Ovary (tissue), 9 donors: ENCODE results near the gene PCDHB2. TPM values are rescaled to one million over a fixed set of nuclear protein-coding genes. Genes with fewer than 3 reads are reported as not detected.
"Not testable (repeated sequence)": the region's sequence is repeated elsewhere in the genome, so short reads cannot be mapped to it uniquely, and the experiment has no call there.

Experiments
- DNase-seq, 5 donors: peaks; one replicate each; pipeline ENCODE4 v3.0.0-alpha.2; 2019 to 2020
- H3K27ac ChIP-seq, 2 donors: fragments of 200-600 bp; one replicate each; pipeline versions ENCODE4 v1.5.1 to v1.8.0; 2019 to 2022
- H3K27me3 ChIP-seq: fragments of 200-600 bp; one replicate; pipeline ENCODE4 v1.8.0; 2022
- H3K36me3 ChIP-seq: fragments of 200-600 bp; sonication (generic); one replicate; pipeline ENCODE4 v1.5.1; 2019
- H3K4me1 ChIP-seq: one replicate; pipeline ENCODE4 v1.8.1; 2013; ENCODE audit warnings: mild to moderate bottlenecking, moderate library complexity; ENCODE audit not compliant: insufficient read depth
- H3K4me3 ChIP-seq: fragments of 200-600 bp; sonication (generic); one replicate; pipeline ENCODE4 v1.5.1; 2017
- H3K9me3 ChIP-seq, 2 donors: fragments of 200-600 bp in 1 of 2; sonication (generic) in 1 of 2; one replicate each; pipeline versions ENCODE4 v1.5.1 to v1.8.1; 2013 to 2019; ENCODE audit warnings: mild to moderate bottlenecking in 1 of 2, moderate library complexity in 1 of 2
- CTCF ChIP-seq, 3 donors: fragments of 450-650 bp in 2 of 3; fragments of 200-600 bp in 1 of 3; IDR thresholded peaks; one replicate each; pipeline versions ENCODE4 v1.5.1 to v1.8.0; 2016 to 2022; ENCODE audit warnings: antibody characterized with exemption in 3 of 3, mild to moderate bottlenecking in 1 of 3
- EP300 ChIP-seq: sonication (generic); formaldehyde crosslinking; IDR thresholded peaks from one replicate; pipeline ENCODE4 v1.6.1; 2017; ENCODE audit warnings: antibody characterized with exemption
- POLR2A ChIP-seq: fragments of 450-650 bp; IDR thresholded peaks from one replicate; pipeline ENCODE4 v1.6.1; 2017; ENCODE audit warnings: antibody characterized with exemption, mild to moderate bottlenecking, moderate library complexity
- WGBS, 3 donors: extraction: QIAGEN DNeasy Blood & Tissue Kit in 1 of 3; methylation state at CpG; one replicate each; pipeline versions ENCODE4 v1.1.5 to v1.1.7; 2013 to 2017; 5-methylcytosine and 5-hydroxymethylcytosine counted together
- intact Hi-C, 4 donors: fragments of 100-400 bp; cut with DNase I; formaldehyde crosslinking; loops; one replicate each; pipeline versions ENCODE4 v1.11.0 to v1.15.1; 2022 to 2023
- polyA plus RNA-seq, 2 donors: library from polyadenylated mRNA; stranded (reverse); fragments of 200-250 nt in 1 of 2; fragments of 350-450 nt in 1 of 2; fragmentation: Illumina TruSeq in 1 of 2; extraction: RNeasy Lipid Tissue Mini Kit (QIAGEN cat#74804) in 1 of 2; gene quantifications; one replicate each; pipeline ENCODE4 v1.2.3, GENCODE V29; 2013 to 2014
- total RNA-seq, 7 donors: library from RNA; depleted of rRNA in 2 of 7; stranded (reverse); fragments of >200 nt in 2 of 7; fragmentation: NEBNext Ultra II Directional in 3 of 7; extraction: Animal tissue kit (Norgen Biotek cat#: 25700) in 3 of 7; gene quantifications; one replicate each; pipeline versions ENCODE4 v1.1.0 to v1.2.4, GENCODE V29; 2016 to 2023
- donor health status: DM: no; HTN: no; CAD: no; lungs with moderate emphysema.
- donor health status: DM: no; HTN: no; CAD: no.
- donor health status: Bipolar disorder and iron deficiency.
- donor health status: DM: yes; HTN: yes; CAD: no.
- donor health status: DM: no; HTN: no; CAD: no.
- donor health status: DM: yes; HTN: yes; CAD: no.

Gene PCDHB2
- total and polyA plus RNA-seq, 9 donors, result 1.7 to 4.0 (median 3.3) TPM

GRCh38 chr5:141082228-141082627 is 12.2 kb upstream of the PCDHB2 start:
- no peaks in the 10 kb centered on the region for H3K36me3 ChIP-seq
- intact Hi-C loops, result no loop called here
- H3K27me3 ChIP-seq, result no peaks in the 10 kb centered on the region
- TF ChIP-seq CTCF (IDR thresholded peaks at IDR 0.05), result no peak
- TF ChIP-seq POLR2A, result no peak
- no peak for TF ChIP-seq EP300
- no peak overlapping the region for H3K27ac ChIP-seq
- no peaks in the 10 kb centered on the region for H3K4me1 ChIP-seq
- H3K4me3 ChIP-seq, result no peak overlapping the region
- H3K9me3 ChIP-seq, result no peaks in the 10 kb centered on the region
- no peak for DNase-seq

- WGBS, 3 donors, result 9 to 12% (median 11%) methylated on average over 21 of the region's 21 CpGs
- Histone ChIP-seq H3K27ac (peak overlapping the region in 1 of 2 donors; percentile 52), H3K36me3 (no peaks in the 10 kb centered on the region), H3K27me3 (no peaks in the 10 kb centered on the region), H3K9me3 (no peaks in the 10 kb centered on the region), H3K4me1 (no peaks in the 10 kb centered on the region), H3K4me3 (peak overlapping the region; percentile 42)
- intact Hi-C loops, result no loop called here
- peak; percentile 44 to 57 (median 45) for DNase-seq
- TF ChIP-seq POLR2A (no peak), CTCF (IDR thresholded peaks at IDR 0.05) (peak in 1 of 3 donors; percentile 9)
Measured at GRCh38 chr5:141084487-141084989, 9.9 kb upstream of the PCDHB2 start.

- H3K4me3 ChIP-seq, result no peak overlapping the region
- WGBS, 3 donors, result 33 to 51% (median 42%) methylated on average over 12 of the region's 12 CpGs
- no peaks in the 10 kb centered on the region for H3K4me1 ChIP-seq
- DNase-seq, result no peak
- H3K36me3 ChIP-seq, result no peaks in the 10 kb centered on the region
- TF ChIP-seq EP300 (no peak), POLR2A (no peak), CTCF (IDR thresholded peaks at IDR 0.05) (no peak)
- H3K9me3 ChIP-seq, result peaks cover 0 to 20% of the 10 kb centered on the region in 2 donors
- intact Hi-C loops, result no loop called here
- H3K27ac ChIP-seq, result no peak overlapping the region
- H3K27me3 ChIP-seq, result no peaks in the 10 kb centered on the region
Measured at GRCh38 chr5:141095263-141095641, 837 bp downstream of the PCDHB2 start.

- 32 to 52% (median 38%) methylated on average over 5 to 31 of the region's 46 CpGs for WGBS, 3 donors
Measured at GRCh38 chr5:141096181-141096580, 1.8 kb downstream of the PCDHB2 start.

GRCh38 chr5:141096586-141096985 is 2.2 kb downstream of the PCDHB2 start:
- 29 to 60% (median 54%) methylated on average over 1 to 31 of the region's 38 CpGs for WGBS, 3 donors
- H3K27me3 ChIP-seq, result not testable (repeated sequence)
- peaks cover 0 to 30% of the 10 kb centered on the region in 2 donors for H3K9me3 ChIP-seq

More at GRCh38 chr5:141096181-141096580, 1.8 kb downstream of the PCDHB2 start:
- H3K9me3 ChIP-seq, result peaks cover 0 to 26% of the 10 kb centered on the region in 2 donors
- DNase-seq, H3K4me1 ChIP-seq, H3K27ac ChIP-seq, H3K27me3 ChIP-seq, H3K36me3 ChIP-seq, H3K4me3 ChIP-seq, intact Hi-C loops: not testable (repeated sequence)

More at GRCh38 chr5:141096586-141096985, 2.2 kb downstream of the PCDHB2 start:
- intact Hi-C loops, DNase-seq, H3K36me3 ChIP-seq, H3K4me1 ChIP-seq, H3K4me3 ChIP-seq, H3K27ac ChIP-seq: not testable (repeated sequence)
